ENCODE measurements around the gene RHCG. TPM values are rescaled to one million over a fixed set of nuclear protein-coding genes. Genes with fewer than 3 reads are reported as not detected.

The RHCG gene
- under 1 TPM in 1 of 2 donors, not detected in 1; 0.52 TPM for total RNA-seq

DNA sequence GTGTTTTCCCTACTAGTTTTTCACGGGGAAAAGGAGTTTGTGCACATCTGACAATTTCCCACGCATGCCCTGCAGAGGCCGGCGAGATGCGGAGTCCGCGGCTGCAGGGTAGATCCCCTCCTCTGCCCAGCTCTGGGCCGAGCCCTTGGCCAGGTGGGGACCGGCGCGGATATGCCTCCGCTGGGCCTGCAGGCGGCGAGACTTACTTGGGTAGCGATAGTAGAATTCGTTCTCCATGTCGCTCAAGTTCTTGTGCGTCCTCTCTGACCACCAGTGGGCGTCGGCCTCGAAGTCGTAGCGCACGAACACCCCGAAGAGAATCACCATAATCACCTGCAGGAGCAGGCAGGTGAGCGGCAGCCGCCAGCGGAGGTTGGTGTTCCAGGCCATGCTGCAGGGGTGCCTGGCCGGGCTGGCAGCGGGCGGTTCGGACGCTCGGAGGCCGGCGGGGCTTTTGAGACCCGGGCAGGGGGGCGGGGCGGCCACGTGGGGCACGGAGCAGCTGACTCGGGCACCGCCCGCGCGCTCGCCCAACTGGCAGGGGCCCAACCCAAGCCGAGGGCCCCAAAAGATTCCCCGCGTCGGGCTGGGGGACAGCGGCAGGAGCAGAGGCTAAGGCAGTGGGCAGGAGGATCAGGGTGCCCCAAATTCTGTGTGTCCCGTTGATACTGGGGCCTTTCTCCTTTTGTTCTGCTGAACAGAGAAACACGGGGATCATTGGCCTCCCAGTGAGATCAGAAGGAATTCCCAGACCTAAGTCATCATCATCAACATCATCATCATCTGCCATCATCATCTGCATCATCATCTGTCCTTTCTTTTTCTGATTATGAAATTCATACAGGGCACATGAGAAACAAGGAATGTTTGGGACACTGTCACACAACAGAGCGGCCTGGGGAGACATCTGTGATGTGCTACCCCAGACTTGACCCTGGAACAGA lies at the start of gene RHCG:
RHCG (minus strand) TSS at position 429 of the 944 bp plus-strand sequence; CDS start at position 390, 39 bp downstream.
- 6 to 15% methylated on average over 11 to 55 of the region's 55 CpGs for WGBS, 2 donors
- no peak within 1 kb of the TSS for H3K27ac ChIP-seq
- intact Hi-C loops (cut with DNase I): no loop called here
- no peak within 1 kb of the TSS for H3K4me3 ChIP-seq
- ATAC-seq (peak; percentile 78), DNase-seq (peak; percentile 48 to 73 (median 58))
- no peaks in the 10 kb centered on the region for H3K27me3 ChIP-seq
- no peaks in the 10 kb centered on the region for H3K36me3 ChIP-seq (replicated peaks in 1 of 2; ENCODE audit: insufficient read depth in 1 of 2, low read depth in 2 of 2)
- TF ChIP-seq, protein P1, sequence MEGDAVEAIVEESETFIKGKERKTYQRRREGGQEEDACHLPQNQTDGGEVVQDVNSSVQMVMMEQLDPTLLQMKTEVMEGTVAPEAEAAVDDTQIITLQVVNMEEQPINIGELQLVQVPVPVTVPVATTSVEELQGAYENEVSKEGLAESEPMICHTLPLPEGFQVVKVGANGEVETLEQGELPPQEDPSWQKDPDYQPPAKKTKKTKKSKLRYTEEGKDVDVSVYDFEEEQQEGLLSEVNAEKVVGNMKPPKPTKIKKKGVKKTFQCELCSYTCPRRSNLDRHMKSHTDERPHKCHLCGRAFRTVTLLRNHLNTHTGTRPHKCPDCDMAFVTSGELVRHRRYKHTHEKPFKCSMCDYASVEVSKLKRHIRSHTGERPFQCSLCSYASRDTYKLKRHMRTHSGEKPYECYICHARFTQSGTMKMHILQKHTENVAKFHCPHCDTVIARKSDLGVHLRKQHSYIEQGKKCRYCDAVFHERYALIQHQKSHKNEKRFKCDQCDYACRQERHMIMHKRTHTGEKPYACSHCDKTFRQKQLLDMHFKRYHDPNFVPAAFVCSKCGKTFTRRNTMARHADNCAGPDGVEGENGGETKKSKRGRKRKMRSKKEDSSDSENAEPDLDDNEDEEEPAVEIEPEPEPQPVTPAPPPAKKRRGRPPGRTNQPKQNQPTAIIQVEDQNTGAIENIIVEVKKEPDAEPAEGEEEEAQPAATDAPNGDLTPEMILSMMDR (IDR thresholded peaks at IDR 0.05): peak in 6 of 7 experiments; percentile 24 to 64 (median 52)
- TF ChIP-seq POLR2A (IDR thresholded peaks at IDR 0.05): peak in 1 of 3 donors; percentile 13
- H3K9me3 ChIP-seq: no peaks in the 10 kb centered on the region
- H3K4me1 ChIP-seq: peaks cover 18% of the 10 kb centered on the region

DNA sequence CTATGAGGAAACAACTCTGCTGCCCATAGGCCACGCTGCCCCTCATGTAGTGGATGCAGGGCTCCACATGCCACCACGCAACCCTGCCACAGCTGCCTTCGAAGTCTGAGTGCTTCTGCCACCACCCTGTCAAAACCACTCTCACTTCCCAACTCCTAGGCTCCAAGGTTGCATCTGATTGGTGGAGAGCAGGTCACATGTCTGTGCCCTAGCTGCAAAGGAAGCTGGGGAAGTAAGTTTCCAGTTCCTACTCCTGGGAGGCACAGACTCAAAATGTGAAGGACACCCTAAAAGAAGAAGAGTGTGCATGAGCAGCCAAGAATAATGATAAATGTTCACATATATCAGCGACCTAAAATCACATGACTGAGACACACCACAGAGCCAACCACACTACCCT lies 47.0 kb upstream of the RHCG start:
- ATAC-seq: no peak
- no peaks in the 10 kb centered on the region for H3K4me1 ChIP-seq
- WGBS, 2 donors: 85 to 91% methylated on average over 4 of the region's 4 CpGs
- DNase-seq: no peak
- no peaks in the 10 kb centered on the region for H3K27me3 ChIP-seq
- H3K27ac ChIP-seq: no peak overlapping the region
- TF ChIP-seq, protein P1 (IDR thresholded peaks at IDR 0.05): no peak
- no peak for TF ChIP-seq POLR2A (IDR thresholded peaks at IDR 0.05)
- no peak overlapping the region for H3K4me3 ChIP-seq
- no peaks in the 10 kb centered on the region for H3K9me3 ChIP-seq
- intact Hi-C loops (cut with DNase I): no loop called here
- no peaks in the 10 kb centered on the region for H3K36me3 ChIP-seq (replicated peaks in 1 of 2; ENCODE audit: insufficient read depth in 1 of 2, low read depth in 2 of 2)

DNA sequence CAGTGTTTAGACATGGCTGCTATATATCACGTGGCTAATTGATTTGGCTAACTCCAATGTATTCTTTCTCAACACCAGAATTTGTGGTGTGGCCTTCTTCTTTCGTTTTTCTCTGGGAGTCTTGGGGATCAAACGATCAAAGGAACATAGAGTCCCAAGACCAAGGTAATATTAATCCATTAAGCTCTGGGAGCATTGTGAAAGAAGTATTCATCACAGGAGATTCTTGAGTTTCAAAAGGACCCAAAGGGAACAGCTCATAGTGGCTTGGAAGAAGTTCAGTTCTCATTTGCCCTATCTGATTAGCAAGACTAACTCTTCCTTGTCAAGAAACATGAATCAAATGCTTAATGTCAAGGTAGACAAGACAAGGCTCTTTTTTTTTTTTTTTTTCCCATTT lies 46.0 kb upstream of the RHCG start:
- DNase-seq (no peak), ATAC-seq (no peak)
- 50 to 60% methylated on average over 3 of the region's 3 CpGs for WGBS, 2 donors
- Histone ChIP-seq H3K27me3 (no peaks in the 10 kb centered on the region), H3K4me3 (no peak overlapping the region), H3K36me3 (replicated peaks in 1 of 2; ENCODE audit: insufficient read depth in 1 of 2, low read depth in 2 of 2) (no peaks in the 10 kb centered on the region), H3K27ac (no peak overlapping the region), H3K9me3 (peaks cover 0 to 4% (median 0%) of the 10 kb centered on the region in 3 donors), H3K4me1 (no peaks in the 10 kb centered on the region)
- intact Hi-C loops (cut with DNase I): no loop called here
- no peak for TF ChIP-seq POLR2A (IDR thresholded peaks at IDR 0.05)
- TF ChIP-seq, protein P1 (IDR thresholded peaks at IDR 0.05): no peak

GRCh38 chr15:89539027-89539426 lies 42.6 kb upstream of the RHCG start:
- 60 to 61% methylated on average over 2 of the region's 2 CpGs for WGBS, 2 donors
- DNase-seq: no peak

More at GRCh38 chr15:89539027-89539426, 42.6 kb upstream of the RHCG start:
- no peak overlapping the region for H3K4me3 ChIP-seq
- H3K27ac ChIP-seq: no peak overlapping the region
- intact Hi-C loops (cut with DNase I): no loop called here
- ATAC-seq: no peak
- no peaks in the 10 kb centered on the region for H3K4me1 ChIP-seq
- H3K36me3 ChIP-seq (replicated peaks in 1 of 2; ENCODE audit: insufficient read depth in 1 of 2, low read depth in 2 of 2): no peaks in the 10 kb centered on the region
- peaks cover 0 to 4% (median 0%) of the 10 kb centered on the region in 3 donors for H3K9me3 ChIP-seq
- TF ChIP-seq POLR2A (IDR thresholded peaks at IDR 0.05): no peak
- TF ChIP-seq, protein P1 (IDR thresholded peaks at IDR 0.05): no peak
- H3K27me3 ChIP-seq: no peaks in the 10 kb centered on the region

Measured in body of pancreas (tissue), 4 donors.